GM19193 (cell line): ENCODE measurements around the gene FGG.

ENCODE experiments used
- POLR2A ChIP-seq: IDR thresholded peaks from 4 replicates; pipeline ENCODE4 v1.6.1; 2011; ENCODE audit not compliant: insufficient read depth, insufficient read length; ENCODE audit errors: extremely low read depth

The FGG gene

GRCh38 chr4:154618708-154619315 is 6.4 kb upstream of the FGG start:
- no peak for TF ChIP-seq POLR2A

- TF ChIP-seq POLR2A: no peak
Observed at GRCh38 chr4:154617820-154618317, 5.4 kb upstream of the FGG start.

- TF ChIP-seq POLR2A: no peak
Observed at GRCh38 chr4:154616731-154617130, 4.3 kb upstream of the FGG start.

GRCh38 chr4:154616287-154616686 is 3.8 kb upstream of the FGG start:
- no peak for TF ChIP-seq POLR2A

- no peak for TF ChIP-seq POLR2A
Observed at GRCh38 chr4:154615211-154615610, 2.8 kb upstream of the FGG start.

GRCh38 chr4:154614306-154614705 is 1.9 kb upstream of the FGG start:
- no peak for TF ChIP-seq POLR2A

GRCh38 chr4:154611833-154612232 is 623 bp downstream of the FGG start:
- no peak for TF ChIP-seq POLR2A

GRCh38 chr4:154610582-154610981 is 1.9 kb downstream of the FGG start:
- TF ChIP-seq POLR2A: no peak

GRCh38 chr4:154609532-154609931 is 2.9 kb downstream of the FGG start:
- TF ChIP-seq POLR2A: no peak

GRCh38 chr4:154608361-154609252 is 3.8 kb downstream of the FGG start:
- TF ChIP-seq POLR2A: no peak

- TF ChIP-seq POLR2A: no peak
Observed at GRCh38 chr4:154606728-154607723, 5.4 kb downstream of the FGG start.

GRCh38 chr4:154604696-154605200 is 7.7 kb downstream of the FGG start:
- no peak for TF ChIP-seq POLR2A

- no peak for TF ChIP-seq POLR2A
Observed at GRCh38 chr4:154603033-154603943, 9.2 kb downstream of the FGG start.

GRCh38 chr4:154602404-154603020 is 9.9 kb downstream of the FGG start:
- no peak for TF ChIP-seq POLR2A
